ENCODE measurements around the gene MTCP1.
A peak's percentile ranks its signal among the peaks of the same experiment; 100 is the strongest.

Gene MTCP1

GRCh38 chrX:155052738-155053498 lies 18.0 kb downstream of the MTCP1 start:
- no peak for DNase-seq

GRCh38 chrX:155048977-155049619 lies 21.8 kb downstream of the MTCP1 start:
- DNase-seq, result no peak

- DNase-seq, result no peak
These were observed 24.0 kb downstream of the MTCP1 start for GRCh38 chrX:155046811-155047528.

GRCh38 chrX:155046129-155046810 lies 24.7 kb downstream of the MTCP1 start:
- no peak for DNase-seq

GRCh38 chrX:155035688-155036087 lies 35.2 kb downstream of the MTCP1 start:
- no peak for DNase-seq

GRCh38 chrX:155031657-155032056 lies 39.3 kb downstream of the MTCP1 start:
- no peak for DNase-seq

- no peak for DNase-seq
These were observed 42.1 kb downstream of the MTCP1 start for GRCh38 chrX:155028877-155029291.

GRCh38 chrX:155028129-155028528 lies 42.8 kb downstream of the MTCP1 start:
- no peak for DNase-seq

GRCh38 chrX:155027509-155028066 lies 43.3 kb downstream of the MTCP1 start:
- DNase-seq, result peak; percentile 29

- peak; percentile 94 for DNase-seq
These were observed 44.0 kb downstream of the MTCP1 start, which contains the start of gene FUNDC2 for GRCh38 chrX:155026727-155027508. FUNDC2 (plus strand) TSS chrX:155026844; CDS start chrX:155026939, 95 bp downstream.

GRCh38 chrX:155026420-155026726 lies 44.6 kb downstream of the MTCP1 start:
- DNase-seq, result no peak

GRCh38 chrX:155023907-155024833 lies 46.8 kb downstream of the MTCP1 start:
- no peak for DNase-seq

GRCh38 chrX:155022585-155022984 lies 48.4 kb downstream of the MTCP1 start, which contains the start of gene F8:
F8 (minus strand) TSS chrX:155022723; CDS start chrX:155022552, 171 bp downstream.
- no peak for DNase-seq

- DNase-seq, result no peak
These were observed 50.3 kb downstream of the MTCP1 start for GRCh38 chrX:155020591-155020990.

Measured in NCI-H1092 (cell line).